Glutamatergic neuron (in vitro differentiated cells): Measurements from ENCODE around the gene FOXF1. TPM values are rescaled to one million over a fixed set of nuclear protein-coding genes. Genes with fewer than 3 reads are reported as not detected.

Source experiments
- DNase-seq: peaks from one replicate; pipeline ENCODE4 v3.0.0; 2022
- H3K27ac Mint-ChIP-seq: one replicate; pipeline ENCODE4 v1.8.0; 2020; ENCODE audit warnings: mild to moderate bottlenecking, mixed read lengths, inconsistent platforms; ENCODE audit not compliant: unreplicated experiment
- H3K27me3 Mint-ChIP-seq: one replicate; pipeline ENCODE4 v1.8.0; 2020; ENCODE audit warnings: mild to moderate bottlenecking, moderate library complexity, mixed read lengths, inconsistent platforms; ENCODE audit not compliant: unreplicated experiment
- H3K36me3 Mint-ChIP-seq: one replicate; pipeline ENCODE4 v1.8.0; 2020; ENCODE audit warnings: mild to moderate bottlenecking, mixed read lengths, inconsistent platforms; ENCODE audit not compliant: unreplicated experiment
- H3K4me1 Mint-ChIP-seq: one replicate; pipeline ENCODE4 v1.8.0; 2020; ENCODE audit warnings: mild to moderate bottlenecking, low read depth, mixed read lengths, inconsistent platforms; ENCODE audit not compliant: unreplicated experiment
- H3K4me3 Mint-ChIP-seq: one replicate; pipeline ENCODE4 v1.8.0; 2020; ENCODE audit warnings: mild to moderate bottlenecking, mixed read lengths, inconsistent platforms; ENCODE audit not compliant: unreplicated experiment
- H3K9me3 Mint-ChIP-seq: one replicate; pipeline ENCODE4 v1.8.0; 2020; ENCODE audit warnings: mild to moderate bottlenecking, moderate library complexity, mixed read lengths, inconsistent platforms; ENCODE audit not compliant: unreplicated experiment
- total RNA-seq: library from RNA; stranded (reverse); fragmentation: NEBNext Ultra II Directional; extraction: Animal tissue kit (Norgen Biotek cat#: 25700); gene quantifications from one replicate; pipeline ENCODE4 v1.2.1, GENCODE V29; 2021; ENCODE audit not compliant: unreplicated experiment
- TF ChIP-seq, protein P1 (sequence below): fragments of 200-600 bp; sonication (generic); IDR thresholded peaks from one replicate; pipeline ENCODE4 v1.5.0; 2021; ENCODE audit not compliant: partially characterized antibody, unreplicated experiment

FOXF1 gene
- total RNA-seq, 1 donor from 2014 or later, result not detected

DNA sequence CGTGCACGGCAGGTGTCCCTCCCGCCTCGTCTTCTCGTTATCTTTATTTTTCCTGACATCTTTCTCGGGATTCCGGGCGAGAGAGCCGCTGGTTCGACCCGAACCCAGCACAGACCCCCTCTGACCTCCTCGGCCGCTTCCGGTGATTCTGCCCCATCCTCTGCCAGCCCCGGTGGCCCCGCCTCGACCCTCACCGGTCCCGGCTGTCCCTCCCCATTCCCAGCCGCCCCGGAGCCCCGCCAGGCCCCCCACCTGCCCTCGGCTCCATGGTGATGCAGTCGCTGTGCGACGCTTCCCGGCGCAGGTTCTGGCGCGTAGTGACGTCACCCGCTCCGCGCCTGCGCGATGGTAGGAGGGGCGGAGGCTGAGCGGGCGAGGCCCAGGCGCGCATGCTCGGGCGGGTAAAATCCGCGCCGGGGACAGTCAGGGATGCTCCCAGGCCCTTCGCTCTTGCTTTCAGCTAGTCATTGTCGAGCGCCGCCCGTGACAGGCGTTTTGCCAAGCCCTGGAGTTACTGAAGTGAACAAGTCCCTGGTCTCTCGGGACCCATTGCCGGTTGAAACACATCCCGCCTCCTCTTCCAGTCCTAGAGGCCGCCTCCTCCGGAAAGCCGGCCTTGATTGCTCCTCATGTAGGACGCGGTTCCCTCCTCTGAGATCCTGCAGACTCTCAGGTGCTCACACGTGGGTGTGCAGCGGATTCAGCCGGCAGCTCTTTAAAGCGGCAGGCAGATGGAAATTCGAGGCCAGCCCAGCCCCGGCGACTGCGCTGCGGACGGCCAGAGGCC is 44.8 kb downstream of the FOXF1 start, which contains the start of gene MTHFSD:
Gene MTHFSD (minus strand): TSS at position 319 of the 787 bp plus-strand sequence. CDS start 51 bp downstream, at position 268.
- TF ChIP-seq, protein P1, sequence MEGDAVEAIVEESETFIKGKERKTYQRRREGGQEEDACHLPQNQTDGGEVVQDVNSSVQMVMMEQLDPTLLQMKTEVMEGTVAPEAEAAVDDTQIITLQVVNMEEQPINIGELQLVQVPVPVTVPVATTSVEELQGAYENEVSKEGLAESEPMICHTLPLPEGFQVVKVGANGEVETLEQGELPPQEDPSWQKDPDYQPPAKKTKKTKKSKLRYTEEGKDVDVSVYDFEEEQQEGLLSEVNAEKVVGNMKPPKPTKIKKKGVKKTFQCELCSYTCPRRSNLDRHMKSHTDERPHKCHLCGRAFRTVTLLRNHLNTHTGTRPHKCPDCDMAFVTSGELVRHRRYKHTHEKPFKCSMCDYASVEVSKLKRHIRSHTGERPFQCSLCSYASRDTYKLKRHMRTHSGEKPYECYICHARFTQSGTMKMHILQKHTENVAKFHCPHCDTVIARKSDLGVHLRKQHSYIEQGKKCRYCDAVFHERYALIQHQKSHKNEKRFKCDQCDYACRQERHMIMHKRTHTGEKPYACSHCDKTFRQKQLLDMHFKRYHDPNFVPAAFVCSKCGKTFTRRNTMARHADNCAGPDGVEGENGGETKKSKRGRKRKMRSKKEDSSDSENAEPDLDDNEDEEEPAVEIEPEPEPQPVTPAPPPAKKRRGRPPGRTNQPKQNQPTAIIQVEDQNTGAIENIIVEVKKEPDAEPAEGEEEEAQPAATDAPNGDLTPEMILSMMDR, result no peak
- peak within 1 kb of the TSS; percentile 93 for H3K4me3 Mint-ChIP-seq
- DNase-seq, result peak; percentile 98
- H3K9me3 Mint-ChIP-seq, result peaks cover 3% of the 10 kb centered on the region
- peaks cover 6% of the 10 kb centered on the region for H3K36me3 Mint-ChIP-seq
- H3K4me1 Mint-ChIP-seq, result peaks cover 12% of the 10 kb centered on the region
- H3K27me3 Mint-ChIP-seq, result peaks cover 3% of the 10 kb centered on the region
- H3K27ac Mint-ChIP-seq, result peak within 1 kb of the TSS; percentile 93

GRCh38 chr16:86555704-86556075 is 45.4 kb downstream of the FOXF1 start:
- TF ChIP-seq, protein P1, result no peak
- no peak for DNase-seq
- Mint-ChIP-seq H3K27ac (peak overlapping the region; percentile 93), H3K36me3 (peaks cover 6% of the 10 kb centered on the region), H3K4me1 (peaks cover 12% of the 10 kb centered on the region), H3K4me3 (peak overlapping the region; percentile 93), H3K27me3 (peaks cover 5% of the 10 kb centered on the region), H3K9me3 (peaks cover 3% of the 10 kb centered on the region)

- TF ChIP-seq, protein P1, result no peak
- Mint-ChIP-seq H3K27me3 (peaks cover 5% of the 10 kb centered on the region), H3K4me3 (no peak overlapping the region), H3K9me3 (peaks cover 3% of the 10 kb centered on the region), H3K4me1 (peaks cover 12% of the 10 kb centered on the region), H3K36me3 (peaks cover 6% of the 10 kb centered on the region), H3K27ac (no peak overlapping the region)
- no peak for DNase-seq
Observed at GRCh38 chr16:86556576-86556975, 46.2 kb downstream of the FOXF1 start.

DNA sequence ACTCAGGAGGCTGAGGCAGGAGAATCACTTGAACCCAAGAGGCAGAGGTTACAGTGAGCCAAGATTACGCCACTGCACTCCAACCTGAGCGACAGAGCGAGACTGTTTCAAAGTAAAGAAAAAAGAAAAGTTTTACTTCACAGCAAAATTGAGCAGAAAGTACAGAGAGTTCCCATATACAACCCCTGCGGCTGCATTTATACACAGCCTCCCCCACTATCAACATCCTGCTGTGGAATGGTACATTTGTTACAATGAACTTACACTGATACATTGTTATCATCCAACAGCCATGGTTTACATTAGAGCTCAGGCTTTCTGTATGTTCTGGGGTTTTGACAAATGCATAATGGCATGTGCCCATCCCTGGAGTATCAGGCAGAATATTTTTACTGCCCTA is 47.3 kb downstream of the FOXF1 start:
- DNase-seq, result no peak
- H3K4me3 Mint-ChIP-seq, result no peak overlapping the region
- peaks cover 12% of the 10 kb centered on the region for H3K4me1 Mint-ChIP-seq
- peaks cover 5% of the 10 kb centered on the region for H3K27me3 Mint-ChIP-seq
- peaks cover 3% of the 10 kb centered on the region for H3K9me3 Mint-ChIP-seq
- no peak overlapping the region for H3K27ac Mint-ChIP-seq
- TF ChIP-seq, protein P1, result no peak
- H3K36me3 Mint-ChIP-seq, result peaks cover 6% of the 10 kb centered on the region
